NAMALWA (cell line): ENCODE measurements around the gene CLEC18C.
"Not testable (repeated sequence)": the region's sequence is repeated elsewhere in the genome, so short reads cannot be mapped to it uniquely, and the experiment has no call there.

ENCODE experiments used
- DNase-seq: peaks from one replicate; pipeline ENCODE4 v3.0.0-alpha.2; 2015; ENCODE audit warnings: low spot score

Gene CLEC18C

GRCh38 chr16:70173212-70173837 is at the start of gene CLEC18C:
CLEC18C (plus strand) TSS chr16:70173787; CDS start chr16:70174279, 492 bp downstream.
- DNase-seq = not testable (repeated sequence)

GRCh38 chr16:70123822-70124221 is 49.8 kb upstream of the CLEC18C start:
- not testable (repeated sequence) for DNase-seq

GRCh38 chr16:70126226-70126625 is 47.4 kb upstream of the CLEC18C start:
- not testable (repeated sequence) for DNase-seq

GRCh38 chr16:70127706-70128105 is 45.9 kb upstream of the CLEC18C start:
- DNase-seq = not testable (repeated sequence)

- not testable (repeated sequence) for DNase-seq
Measured at GRCh38 chr16:70128844-70129243, 44.7 kb upstream of the CLEC18C start.

- DNase-seq = not testable (repeated sequence)
Measured at GRCh38 chr16:70135796-70136195, 37.8 kb upstream of the CLEC18C start.

- DNase-seq = not testable (repeated sequence)
Measured at GRCh38 chr16:70136595-70136994, 37.0 kb upstream of the CLEC18C start.

- not testable (repeated sequence) for DNase-seq
Measured at GRCh38 chr16:70142739-70143138, 30.8 kb upstream of the CLEC18C start.

- not testable (repeated sequence) for DNase-seq
Measured at GRCh38 chr16:70143231-70143895, 30.2 kb upstream of the CLEC18C start.

- not testable (repeated sequence) for DNase-seq
Measured at GRCh38 chr16:70147853-70148252, 25.7 kb upstream of the CLEC18C start.

- DNase-seq = not testable (repeated sequence)
Measured at GRCh38 chr16:70148453-70148852, 25.1 kb upstream of the CLEC18C start.

- DNase-seq = not testable (repeated sequence)
Measured at GRCh38 chr16:70149296-70149695, 24.3 kb upstream of the CLEC18C start.

GRCh38 chr16:70151391-70151790 is 22.2 kb upstream of the CLEC18C start:
- DNase-seq = no peak

GRCh38 chr16:70151941-70152509 is 21.6 kb upstream of the CLEC18C start:
- no peak for DNase-seq

- no peak for DNase-seq
Measured at GRCh38 chr16:70152578-70153302, 20.8 kb upstream of the CLEC18C start.

GRCh38 chr16:70154736-70155135 is 18.9 kb upstream of the CLEC18C start:
- not testable (repeated sequence) for DNase-seq

- no peak for DNase-seq
Measured at GRCh38 chr16:70156207-70156978, 17.2 kb upstream of the CLEC18C start.

GRCh38 chr16:70157105-70157476 is 16.5 kb upstream of the CLEC18C start:
- DNase-seq = no peak

- DNase-seq = no peak
Measured at GRCh38 chr16:70157477-70158260, 15.9 kb upstream of the CLEC18C start.

GRCh38 chr16:70158261-70158939 is 15.2 kb upstream of the CLEC18C start:
- peak; percentile 11 for DNase-seq
